H1 (cell line): ENCODE data around the gene PTCH2.

Experiments used
- CTCF ChIP-seq, 3 experiments: IDR thresholded peaks; 1 replicate in 2 of 3; 2 replicates in 1 of 3; pipeline versions ENCODE4 v1.5.1 to v1.6.1; 2011; ENCODE audit warnings: low read length in 3 of 3, mild to moderate bottlenecking in 3 of 3, inconsistent platforms in 2 of 3, low read depth in 1 of 3, moderate library complexity in 1 of 3; ENCODE audit not compliant: insufficient read depth in 1 of 3; ENCODE audit errors: control extremely low read depth in 1 of 3
- EZH2 ChIP-seq: fragments of 200-600 bp; sonication (generic); IDR thresholded peaks from 2 replicates; pipeline ENCODE4 v1.7.1; 2012; ENCODE audit warnings: low read depth, mild to moderate bottlenecking, moderate library complexity, low read length, inconsistent platforms; ENCODE audit not compliant: severe bottlenecking
- HDAC6 ChIP-seq: IDR thresholded peaks from one replicate; pipeline ENCODE4 v1.7.1; 2012; ENCODE audit warnings: low read depth, mild to moderate bottlenecking, inconsistent platforms, low read length, moderate library complexity
- POLR2A ChIP-seq, 2 experiments: IDR thresholded peaks; 1 replicate in 1 of 2; 2 replicates in 1 of 2; pipeline ENCODE4 v1.6.1; 2011; ENCODE audit warnings: low read depth in 2 of 2, low read length in 2 of 2, mild to moderate bottlenecking in 2 of 2; ENCODE audit errors: control extremely low read depth in 1 of 2
- POLR2AphosphoS5 ChIP-seq: IDR thresholded peaks from 2 replicates; pipeline ENCODE4 v1.6.1; 2011; ENCODE audit warnings: low read depth, low read length

GRCh38 chr1:44848456-44849181 is 5.6 kb upstream of the PTCH2 start:
- TF ChIP-seq HDAC6 (no peak), POLR2AphosphoS5 (no peak), POLR2A (IDR thresholded peaks at IDR 0.05; ENCODE audit: control extremely low read depth in 1 of 2, low read depth in 2 of 2, low read length in 2 of 2) (no peak), EZH2 (no peak), CTCF (IDR thresholded peaks at IDR 0.05; ENCODE audit: control extremely low read depth in 1 of 3, insufficient read depth in 1 of 3, low read depth in 1 of 3, low read length in 3 of 3) (no peak)
